Epithelial cell of esophagus (primary cell): ENCODE results near the gene FNTB.
"Not testable (repeated sequence)": the region's sequence is repeated elsewhere in the genome, so short reads cannot be mapped to it uniquely, and the experiment has no call there.

Source experiments
- DNase-seq: peaks from one replicate; pipeline ENCODE4 v3.0.0; 2010; ENCODE audit warnings: low read depth
- H3K4me3 ChIP-seq: 2 replicates; pipeline ENCODE4 v1.5.1; 2011; ENCODE audit warnings: mild to moderate bottlenecking, low read length, control low read depth
- TF ChIP-seq, protein P1 (sequence below): IDR thresholded peaks from 2 replicates; pipeline ENCODE4 v1.5.1; 2011; ENCODE audit warnings: low read depth, mild to moderate bottlenecking, low read length, control low read depth, inconsistent platforms; ENCODE audit not compliant: insufficient read depth; ENCODE audit errors: missing control alignments

The FNTB gene

GRCh38 chr14:65026526-65026925, 39.8 kb downstream of the FNTB start:
- peak; percentile 48 for DNase-seq
- H3K4me3 ChIP-seq = no peak overlapping the region
- TF ChIP-seq, protein P1, sequence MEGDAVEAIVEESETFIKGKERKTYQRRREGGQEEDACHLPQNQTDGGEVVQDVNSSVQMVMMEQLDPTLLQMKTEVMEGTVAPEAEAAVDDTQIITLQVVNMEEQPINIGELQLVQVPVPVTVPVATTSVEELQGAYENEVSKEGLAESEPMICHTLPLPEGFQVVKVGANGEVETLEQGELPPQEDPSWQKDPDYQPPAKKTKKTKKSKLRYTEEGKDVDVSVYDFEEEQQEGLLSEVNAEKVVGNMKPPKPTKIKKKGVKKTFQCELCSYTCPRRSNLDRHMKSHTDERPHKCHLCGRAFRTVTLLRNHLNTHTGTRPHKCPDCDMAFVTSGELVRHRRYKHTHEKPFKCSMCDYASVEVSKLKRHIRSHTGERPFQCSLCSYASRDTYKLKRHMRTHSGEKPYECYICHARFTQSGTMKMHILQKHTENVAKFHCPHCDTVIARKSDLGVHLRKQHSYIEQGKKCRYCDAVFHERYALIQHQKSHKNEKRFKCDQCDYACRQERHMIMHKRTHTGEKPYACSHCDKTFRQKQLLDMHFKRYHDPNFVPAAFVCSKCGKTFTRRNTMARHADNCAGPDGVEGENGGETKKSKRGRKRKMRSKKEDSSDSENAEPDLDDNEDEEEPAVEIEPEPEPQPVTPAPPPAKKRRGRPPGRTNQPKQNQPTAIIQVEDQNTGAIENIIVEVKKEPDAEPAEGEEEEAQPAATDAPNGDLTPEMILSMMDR = no peak

DNA sequence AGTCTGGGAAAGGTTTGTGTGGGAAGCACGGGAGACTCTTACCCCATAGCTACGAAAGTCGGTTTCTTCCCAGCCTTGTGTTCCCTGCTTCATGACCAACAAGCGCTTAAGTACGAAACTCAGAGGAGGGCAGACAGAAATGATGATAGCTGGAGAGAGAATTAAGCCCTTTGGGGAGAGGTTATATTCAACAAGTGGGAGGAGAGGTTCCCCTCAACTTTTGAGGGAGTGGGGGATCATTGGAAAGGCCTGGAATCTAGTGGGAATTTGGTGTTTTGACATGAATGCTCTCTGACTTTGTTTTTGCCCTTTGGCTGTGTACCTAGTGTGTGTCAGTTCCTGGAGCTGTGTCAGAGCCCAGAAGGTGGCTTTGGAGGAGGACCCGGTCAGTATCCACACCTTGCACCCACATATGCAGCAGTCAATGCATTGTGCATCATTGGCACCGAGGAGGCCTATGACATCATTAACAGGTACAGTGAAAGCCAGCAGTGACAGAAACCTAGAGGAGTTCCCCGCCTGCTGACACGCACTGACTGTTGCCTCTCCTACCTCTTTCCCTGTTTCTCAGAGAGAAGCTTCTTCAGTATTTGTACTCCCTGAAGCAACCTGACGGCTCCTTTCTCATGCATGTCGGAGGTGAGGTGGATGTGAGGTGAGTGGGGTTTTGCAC, 40.6 kb downstream of the FNTB start:
- DNase-seq = peak; percentile 40
- H3K4me3 ChIP-seq = no peak overlapping the region
- TF ChIP-seq, protein P1 = no peak

- no peak for DNase-seq
- H3K4me3 ChIP-seq = no peak overlapping the region
- TF ChIP-seq, protein P1 = no peak
These were observed 42.2 kb downstream of the FNTB start for GRCh38 chr14:65028937-65029336.

DNA sequence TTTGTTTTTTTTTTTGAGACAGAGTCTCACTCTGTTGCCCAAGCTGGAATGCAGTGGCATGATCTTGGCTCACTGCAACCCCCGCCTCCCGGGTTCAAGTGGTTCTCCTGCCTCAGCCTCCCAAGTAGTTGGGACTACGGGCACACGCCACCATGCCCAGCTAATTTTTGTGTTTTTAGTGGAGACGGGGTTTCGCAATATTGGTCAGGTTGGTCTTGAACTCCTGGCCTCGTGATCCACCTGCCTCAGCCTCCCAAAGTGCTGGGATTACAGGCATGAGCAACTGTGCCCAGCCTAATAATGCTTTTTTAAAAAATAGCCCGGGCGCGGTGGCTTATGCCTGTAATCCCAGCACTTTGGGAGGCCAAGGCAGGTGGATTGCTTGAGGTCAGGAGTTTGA, 44.6 kb downstream of the FNTB start:
- not testable (repeated sequence) for H3K4me3 ChIP-seq, DNase-seq

GRCh38 chr14:65032319-65032718, 45.6 kb downstream of the FNTB start:
- no peak for DNase-seq
- no peak overlapping the region for H3K4me3 ChIP-seq
- TF ChIP-seq, protein P1 = no peak

GRCh38 chr14:65033181-65033580, 46.5 kb downstream of the FNTB start:
- no peak for DNase-seq
- TF ChIP-seq, protein P1 = no peak

DNA sequence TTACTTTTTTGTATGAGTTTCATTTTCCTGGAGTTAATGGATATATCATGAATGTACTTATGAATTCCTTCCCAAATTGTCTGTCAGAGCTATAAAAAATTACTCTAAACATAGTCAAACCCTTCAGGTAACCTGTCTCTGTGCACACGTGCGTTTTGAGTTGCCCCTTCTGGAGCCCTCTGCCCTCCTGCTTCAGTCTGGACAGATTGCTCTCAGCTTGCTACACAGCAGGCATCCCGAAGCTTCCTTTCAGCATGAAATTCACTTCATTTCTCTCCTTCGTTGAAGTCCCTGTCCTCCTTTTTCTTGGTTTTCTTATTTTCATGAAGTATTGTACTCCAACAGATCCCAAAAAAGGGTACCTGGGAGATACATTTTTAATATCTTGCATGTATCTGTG, 47.3 kb downstream of the FNTB start:
- TF ChIP-seq, protein P1 = no peak
- DNase-seq = no peak
- no peak overlapping the region for H3K4me3 ChIP-seq

More at GRCh38 chr14:65033181-65033580, 46.5 kb downstream of the FNTB start:
- H3K4me3 ChIP-seq = no peak overlapping the region
